GM23248 (cell line): ENCODE results near the gene CLN3. TPM values are rescaled to one million over a fixed set of nuclear protein-coding genes. Genes with fewer than 3 reads are reported as not detected.

ENCODE experiments used
- DNase-seq: peaks from one replicate; pipeline ENCODE4 v3.0.0-alpha.2; 2015
- H2AFZ ChIP-seq: fragments of 200-600 bp; sonication (generic); 2 replicates; pipeline ENCODE4 v1.6.1; 2016; ENCODE audit warnings: antibody characterized with exemption
- H3F3A ChIP-seq: fragments of 200-600 bp; sonication (generic); 2 replicates; pipeline ENCODE4 v1.6.1; 2016; ENCODE audit warnings: mild to moderate bottlenecking, antibody characterized with exemption, mixed run types; ENCODE audit not compliant: insufficient read depth
- H3K27ac ChIP-seq: fragments of 200-600 bp; sonication (generic); 2 replicates; pipeline ENCODE4 v1.5.1; 2016; ENCODE audit warnings: mild to moderate bottlenecking
- H3K27me3 ChIP-seq: fragments of 200-600 bp; sonication (generic); replicated peaks from 2 replicates; pipeline ENCODE4 v1.6.1; 2016; ENCODE audit warnings: mild to moderate bottlenecking; ENCODE audit not compliant: insufficient read depth
- H3K36me3 ChIP-seq: fragments of 200-600 bp; sonication (generic); 2 replicates; pipeline ENCODE4 v1.6.1; 2016; ENCODE audit warnings: low read depth, mild to moderate bottlenecking
- H3K4me1 ChIP-seq: fragments of 200-600 bp; sonication (generic); 2 replicates; pipeline ENCODE4 v1.6.1; 2016; ENCODE audit warnings: mild to moderate bottlenecking; ENCODE audit not compliant: insufficient read depth
- H3K4me2 ChIP-seq: fragments of 200-600 bp; sonication (generic); one replicate; pipeline ENCODE4 v1.6.1; 2016; ENCODE audit warnings: mild to moderate bottlenecking; ENCODE audit not compliant: unreplicated experiment
- H3K4me3 ChIP-seq: fragments of 200-600 bp; sonication (generic); 2 replicates; pipeline ENCODE4 v1.5.1; 2016; ENCODE audit warnings: mild to moderate bottlenecking
- H3K79me2 ChIP-seq: fragments of 200-600 bp; sonication (generic); 2 replicates; pipeline ENCODE4 v1.6.1; 2016; ENCODE audit warnings: mild to moderate bottlenecking; ENCODE audit not compliant: insufficient read depth
- H3K9ac ChIP-seq: fragments of 200-600 bp; sonication (generic); 2 replicates; pipeline ENCODE4 v1.6.1; 2016; ENCODE audit warnings: mild to moderate bottlenecking
- H3K9me2 ChIP-seq: fragments of 200-600 bp; sonication (generic); 2 replicates; pipeline ENCODE4 v1.6.1; 2016; ENCODE audit warnings: mixed run types, mild to moderate bottlenecking, moderate library complexity; ENCODE audit not compliant: insufficient read depth
- H3K9me3 ChIP-seq: fragments of 200-600 bp; sonication (generic); one replicate; pipeline ENCODE4 v1.6.1; 2017; ENCODE audit warnings: low read depth
- H4K20me1 ChIP-seq: fragments of 200-600 bp; sonication (generic); 2 replicates; pipeline ENCODE4 v1.6.0; 2016; ENCODE audit not compliant: insufficient read depth
- EZH2 ChIP-seq: fragments of 200-600 bp; sonication (generic); IDR thresholded peaks from 2 replicates; pipeline ENCODE4 v1.6.1; 2018; ENCODE audit warnings: antibody characterized with exemption, mild to moderate bottlenecking; ENCODE audit not compliant: insufficient read depth, poor library complexity, severe bottlenecking
- EZH2phosphoT487 ChIP-seq: fragments of 200-600 bp; sonication (generic); IDR thresholded peaks from 2 replicates; pipeline ENCODE4 v1.6.1; 2018; ENCODE audit warnings: antibody characterized with exemption, moderate library complexity, mild to moderate bottlenecking, low read depth; ENCODE audit not compliant: insufficient read depth
- WGBS, 2 experiments: methylation state at CpG; one replicate each; pipeline ENCODE4 v1.1.6; 2015 to 2017; ENCODE audit warnings: low lambda C conversion rate in 2 of 2, low coverage in 1 of 2; ENCODE audit errors: missing lambda C conversion rate in 2 of 2; 5-methylcytosine and 5-hydroxymethylcytosine counted together
- in situ Hi-C: fragments of 300-500 bp; cut with MboI; formaldehyde crosslinking; loops from 2 replicates; pipeline ENCODE4 v1.15.0; 2020
- polyA plus RNA-seq: library from polyadenylated mRNA; unstranded; fragments of >200 nt; fragmentation: Nextera tagmentation; extraction: Ambion mirVana; gene quantifications from 2 replicates; pipeline ENCODE4 v1.2.1, GENCODE V29; 2016
- total RNA-seq: library from RNA; depleted of rRNA; stranded (reverse); fragments of >200 nt; shearing (Covaris generic); gene quantifications from 2 replicates; pipeline ENCODE4 v1.2.3, GENCODE V29; 2014

The CLN3 gene
- total and polyA plus RNA-seq, 2 experiments from 2014 or later: 15.8 to 21.1 TPM

- TF ChIP-seq EZH2 (no peak), EZH2phosphoT487 (no peak)
- Histone ChIP-seq H3K9me2 (no peaks in the 10 kb centered on the region), H3K36me3 (no peaks in the 10 kb centered on the region), H3K9ac (no peak overlapping the region), H2AFZ (no peak overlapping the region), H3K27ac (no peak overlapping the region), H3K4me2 (no peak overlapping the region), H4K20me1 (no peaks in the 10 kb centered on the region), H3K79me2 (no peaks in the 10 kb centered on the region), H3K27me3 (peaks cover 7% of the 10 kb centered on the region; the same call in 1 of the 2 replicates), H3K4me1 (no peaks in the 10 kb centered on the region), H3K4me3 (no peak overlapping the region), H3K9me3 (no peaks in the 10 kb centered on the region), H3F3A (no peaks in the 10 kb centered on the region)
- DNase-seq: no peak
- in situ Hi-C loops: no loop called here
- WGBS, 2 experiments: 61 to 70% methylated on average over 9 to 10 of the region's 10 CpGs
Observed at GRCh38 chr16:28499854-28500253, 8.0 kb upstream of the CLN3 start.

GRCh38 chr16:28498666-28499381 lies 7.0 kb upstream of the CLN3 start:
- H2AFZ ChIP-seq: no peak overlapping the region
- H3K9me2 ChIP-seq: no peaks in the 10 kb centered on the region
- no peaks in the 10 kb centered on the region for H3K36me3 ChIP-seq
- no peaks in the 10 kb centered on the region for H3K9me3 ChIP-seq
- H3F3A ChIP-seq: no peaks in the 10 kb centered on the region
- H3K79me2 ChIP-seq: no peaks in the 10 kb centered on the region
- no peaks in the 10 kb centered on the region for H4K20me1 ChIP-seq
- no peak overlapping the region for H3K4me2 ChIP-seq
- 55 to 65% methylated on average over 15 of the region's 15 CpGs for WGBS, 2 experiments
- H3K4me1 ChIP-seq: no peaks in the 10 kb centered on the region
- H3K4me3 ChIP-seq: no peak overlapping the region
- in situ Hi-C loops: no loop called here
- DNase-seq: no peak
- no peak for TF ChIP-seq EZH2
- no peak for TF ChIP-seq EZH2phosphoT487
- no peak overlapping the region for H3K9ac ChIP-seq
- no peak overlapping the region for H3K27ac ChIP-seq
- H3K27me3 ChIP-seq: 0 out of 2 replicates have a peak, but pooled peaks cover 6% of the 10 kb centered on the region

GRCh38 chr16:28497861-28498599 lies 6.2 kb upstream of the CLN3 start:
- Histone ChIP-seq H4K20me1 (no peaks in the 10 kb centered on the region), H3F3A (no peaks in the 10 kb centered on the region), H3K9me2 (no peaks in the 10 kb centered on the region), H3K79me2 (no peaks in the 10 kb centered on the region), H2AFZ (no peak overlapping the region), H3K27me3 (0 out of 2 replicates have a peak, but pooled peaks cover 6% of the 10 kb centered on the region), H3K9me3 (no peaks in the 10 kb centered on the region), H3K36me3 (no peaks in the 10 kb centered on the region), H3K27ac (no peak overlapping the region), H3K4me2 (no peak overlapping the region), H3K4me3 (no peak overlapping the region), H3K9ac (no peak overlapping the region), H3K4me1 (no peaks in the 10 kb centered on the region)
- no peak for DNase-seq
- in situ Hi-C loops: no loop called here
- WGBS, 2 experiments: 69 to 74% methylated on average over 27 to 28 of the region's 33 CpGs
- TF ChIP-seq EZH2 (no peak), EZH2phosphoT487 (no peak)

GRCh38 chr16:28497386-28497785 lies 5.5 kb upstream of the CLN3 start:
- Histone ChIP-seq H4K20me1 (no peaks in the 10 kb centered on the region), H3K79me2 (no peaks in the 10 kb centered on the region), H3K9me2 (no peaks in the 10 kb centered on the region), H3K4me1 (no peaks in the 10 kb centered on the region), H3K9me3 (no peaks in the 10 kb centered on the region), H2AFZ (no peak overlapping the region), H3K27ac (no peak overlapping the region), H3K27me3 (no peaks in the 10 kb centered on the region), H3K9ac (no peak overlapping the region), H3K36me3 (no peaks in the 10 kb centered on the region), H3K4me3 (no peak overlapping the region), H3K4me2 (no peak overlapping the region), H3F3A (no peaks in the 10 kb centered on the region)
- DNase-seq: no peak
- TF ChIP-seq EZH2 (no peak), EZH2phosphoT487 (no peak)
- in situ Hi-C loops: no loop called here
- 79 to 81% methylated on average over 6 to 9 of the region's 9 CpGs for WGBS, 2 experiments
